ENCODE results near the gene C2orf68.

GRCh38 chr2:85564144-85564563, 47.7 kb downstream of the C2orf68 start:
- no peak for TF ChIP-seq CTCF (IDR thresholded peaks at IDR 0.05; ENCODE audit: insufficient read depth, low read length)
- TF ChIP-seq POLR2AphosphoS5 (IDR thresholded peaks at IDR 0.05; ENCODE audit: low read depth) = no peak

All from HL-60 (cell line).